Karpas-422 (cell line): Measurements from ENCODE around the gene CHRM1. TPM values are rescaled to one million over a fixed set of nuclear protein-coding genes. Genes with fewer than 3 reads are reported as not detected.

ENCODE experiments used
- DNase-seq: peaks from one replicate; pipeline ENCODE4 v3.0.0-alpha.2; 2015
- H2AFZ ChIP-seq: fragments of 200-600 bp; sonication (generic); 2 replicates; pipeline ENCODE4 v1.6.1; 2014; ENCODE audit warnings: antibody characterized with exemption, low read length, mixed read lengths
- H3K27ac ChIP-seq: fragments of 200-600 bp; sonication (generic); 2 replicates; pipeline ENCODE4 v1.5.1; 2014; ENCODE audit warnings: mild to moderate bottlenecking, low read length, moderate library complexity
- H3K27me3 ChIP-seq: fragments of 200-600 bp; sonication (generic); 2 replicates; pipeline ENCODE4 v1.6.1; 2014; ENCODE audit warnings: low read length, mixed read lengths
- H3K36me3 ChIP-seq: fragments of 200-600 bp; sonication (generic); 2 replicates; pipeline ENCODE4 v1.6.1; 2014; ENCODE audit warnings: low read length, mixed read lengths; ENCODE audit not compliant: insufficient read depth
- H3K4me1 ChIP-seq: fragments of 200-600 bp; sonication (generic); 2 replicates; pipeline ENCODE4 v1.6.1; 2014; ENCODE audit warnings: mild to moderate bottlenecking, low read length, mixed read lengths
- H3K4me2 ChIP-seq: fragments of 200-600 bp; sonication (generic); 2 replicates; pipeline ENCODE4 v1.6.1; 2014; ENCODE audit warnings: low read length, low read depth, mild to moderate bottlenecking; ENCODE audit not compliant: poor library complexity, severe bottlenecking
- H3K4me3 ChIP-seq: fragments of 200-600 bp; sonication (generic); 2 replicates; pipeline ENCODE4 v1.5.1; 2014; ENCODE audit warnings: mild to moderate bottlenecking, antibody characterized with exemption, low read length, mixed read lengths
- H3K79me2 ChIP-seq: fragments of 200-600 bp; sonication (generic); 2 replicates; pipeline ENCODE4 v1.6.1; 2014; ENCODE audit warnings: mild to moderate bottlenecking, low read length, mixed read lengths
- H3K9ac ChIP-seq: fragments of 200-600 bp; sonication (generic); 2 replicates; pipeline ENCODE4 v1.6.0; 2014; ENCODE audit warnings: low read length
- H3K9me2 ChIP-seq: fragments of 200-600 bp; sonication (generic), shearing (Covaris generic); replicated peaks from 2 replicates; pipeline ENCODE4 v1.6.0; 2014; ENCODE audit warnings: mild to moderate bottlenecking, low read length, moderate library complexity; ENCODE audit not compliant: insufficient read depth
- H3K9me3 ChIP-seq: fragments of 300-700, 200-600 bp; sonication (generic); 2 replicates; pipeline ENCODE4 v1.6.1; 2014; ENCODE audit warnings: low read length, mixed read lengths
- H4K20me1 ChIP-seq: fragments of 200-600 bp; sonication (generic); 2 replicates; pipeline ENCODE4 v1.6.1; 2014; ENCODE audit warnings: mild to moderate bottlenecking, antibody characterized with exemption, low read length, low read depth; ENCODE audit not compliant: insufficient read depth
- total RNA-seq: library from RNA; depleted of rRNA; stranded (reverse); fragments of >200 nt; shearing (Covaris generic); gene quantifications from 2 replicates; pipeline ENCODE4 v1.2.3, GENCODE V29; 2014; ENCODE audit warnings: low replicate concordance

CHRM1 gene
- total RNA-seq, 1 experiment from 2014 or later: not detected

DNA sequence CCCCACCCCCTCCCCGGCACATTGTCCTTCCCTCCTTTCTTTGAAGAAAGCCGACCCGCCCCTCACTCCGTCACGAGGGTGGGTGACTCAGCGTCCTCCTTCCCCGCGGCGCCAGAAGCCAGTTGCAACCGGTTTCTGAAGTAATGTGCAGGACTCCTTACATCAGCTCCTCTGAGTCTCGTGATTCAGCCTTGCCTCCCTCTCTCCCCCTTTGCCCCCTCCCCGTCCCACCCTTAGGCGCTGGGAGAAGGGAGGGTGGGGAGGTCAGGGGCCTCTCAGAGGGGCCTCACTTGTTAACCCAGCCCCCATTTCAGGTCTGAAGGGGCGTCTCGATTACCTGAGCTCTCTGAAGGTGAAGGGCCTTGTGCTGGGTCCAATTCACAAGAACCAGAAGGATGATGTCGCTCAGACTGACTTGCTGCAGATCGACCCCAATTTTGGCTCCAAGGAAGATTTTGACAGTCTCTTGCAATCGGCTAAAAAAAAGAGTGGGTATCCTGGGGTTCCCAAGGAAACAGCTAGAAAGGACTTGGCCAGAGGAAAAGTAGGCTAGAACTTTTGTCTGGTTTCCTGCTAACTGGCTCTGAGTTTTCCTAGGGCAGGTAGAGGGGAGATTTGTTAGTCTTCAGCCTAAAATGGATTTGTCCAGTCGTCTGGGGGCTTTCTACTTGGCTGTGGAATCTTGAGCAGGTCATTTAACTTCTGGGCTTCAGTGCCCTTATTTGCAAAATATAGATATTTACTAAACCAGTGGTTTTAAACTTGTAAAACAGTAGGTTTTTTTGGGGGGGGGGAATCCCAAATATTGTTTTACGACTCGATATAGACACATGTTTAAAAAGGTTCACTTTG is 39.4 kb downstream of the CHRM1 start:
- peaks cover 31% of the 10 kb centered on the region for H3K4me1 ChIP-seq
- peak; percentile 84 for DNase-seq
- H3K4me3 ChIP-seq: peak overlapping the region; percentile 73
- no peaks in the 10 kb centered on the region for H3K27me3 ChIP-seq
- no peaks in the 10 kb centered on the region for H3K9me3 ChIP-seq
- peaks cover 29% of the 10 kb centered on the region for H3K79me2 ChIP-seq
- peak overlapping the region; percentile 96 for H3K4me2 ChIP-seq
- peak overlapping the region; percentile 89 for H3K9ac ChIP-seq
- no peaks in the 10 kb centered on the region for H3K9me2 ChIP-seq
- peak overlapping the region; percentile 89 for H3K27ac ChIP-seq
- H4K20me1 ChIP-seq: peaks cover 11% of the 10 kb centered on the region; the same call in 1 of the 2 replicates
- peaks cover 43% of the 10 kb centered on the region for H3K36me3 ChIP-seq
- H2AFZ ChIP-seq: no peak overlapping the region

DNA sequence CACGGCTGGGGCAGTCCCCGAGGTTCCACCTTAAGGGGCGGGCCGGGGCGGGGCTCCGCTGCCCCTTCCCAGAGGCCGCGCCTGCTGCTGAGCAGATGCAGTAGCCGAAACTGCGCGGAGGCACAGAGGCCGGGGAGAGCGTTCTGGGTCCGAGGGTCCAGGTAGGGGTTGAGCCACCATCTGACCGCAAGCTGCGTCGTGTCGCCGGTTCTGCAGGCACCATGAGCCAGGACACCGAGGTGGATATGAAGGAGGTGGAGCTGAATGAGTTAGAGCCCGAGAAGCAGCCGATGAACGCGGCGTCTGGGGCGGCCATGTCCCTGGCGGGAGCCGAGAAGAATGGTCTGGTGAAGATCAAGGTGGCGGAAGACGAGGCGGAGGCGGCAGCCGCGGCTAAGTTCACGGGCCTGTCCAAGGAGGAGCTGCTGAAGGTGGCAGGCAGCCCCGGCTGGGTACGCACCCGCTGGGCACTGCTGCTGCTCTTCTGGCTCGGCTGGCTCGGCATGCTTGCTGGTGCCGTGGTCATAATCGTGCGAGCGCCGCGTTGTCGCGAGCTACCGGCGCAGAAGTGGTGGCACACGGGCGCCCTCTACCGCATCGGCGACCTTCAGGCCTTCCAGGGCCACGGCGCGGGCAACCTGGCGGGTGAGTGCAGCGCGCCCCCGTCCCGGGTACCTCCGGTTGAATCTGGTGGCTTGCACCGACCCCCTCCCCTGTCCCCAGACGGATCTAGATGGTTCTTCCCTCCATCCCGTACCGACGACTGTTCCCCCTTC is 40.2 kb downstream of the CHRM1 start, which contains the start of gene SLC3A2:
Gene SLC3A2 (plus strand): TSS at position 94 of the 776 bp plus-strand sequence. CDS start 128 bp downstream, at position 222.
- Histone ChIP-seq H3K9ac (peak within 1 kb of the TSS; percentile 89), H2AFZ (no peak within 1 kb of the TSS), H4K20me1 (peaks cover 9% of the 10 kb centered on the region; the same call in 1 of the 2 replicates), H3K4me1 (peaks cover 31% of the 10 kb centered on the region), H3K9me3 (no peaks in the 10 kb centered on the region), H3K27me3 (no peaks in the 10 kb centered on the region), H3K27ac (peak within 1 kb of the TSS; percentile 89), H3K36me3 (peaks cover 40% of the 10 kb centered on the region), H3K79me2 (peaks cover 32% of the 10 kb centered on the region), H3K4me2 (peak within 1 kb of the TSS; percentile 96), H3K9me2 (no peaks in the 10 kb centered on the region), H3K4me3 (peak within 1 kb of the TSS; percentile 73)
- peak; percentile 94 for DNase-seq

DNA sequence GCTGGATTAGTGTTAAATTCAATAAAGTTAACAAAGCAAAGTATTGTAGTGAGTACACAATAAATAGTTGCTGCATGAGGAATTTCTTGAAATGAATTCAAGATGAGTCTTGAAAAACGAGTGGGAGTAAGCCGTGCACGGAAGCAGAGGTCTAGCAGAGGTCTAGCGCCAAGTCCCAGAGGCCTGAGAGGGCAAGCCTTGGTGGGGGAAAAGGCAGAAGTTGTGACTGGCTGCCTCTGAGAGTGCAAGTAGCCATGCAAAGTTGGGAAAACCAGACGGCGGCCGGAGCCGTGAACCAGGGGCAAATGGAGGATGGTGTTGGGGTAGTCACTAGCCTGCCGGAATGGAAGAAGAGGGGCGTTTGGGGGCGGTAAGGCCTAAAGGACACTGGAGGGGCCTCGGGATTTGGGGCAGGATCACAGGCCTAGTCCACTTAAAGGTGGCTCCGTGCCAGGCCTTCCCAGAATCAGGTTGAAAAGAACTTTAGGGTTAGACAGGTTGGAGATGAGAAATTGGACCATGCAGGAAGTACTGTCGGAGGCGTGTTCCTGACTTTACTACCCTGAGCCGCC is 40.8 kb downstream of the CHRM1 start:
- Histone ChIP-seq H3K9me2 (no peaks in the 10 kb centered on the region), H3K27me3 (no peaks in the 10 kb centered on the region), H2AFZ (no peak overlapping the region), H3K4me2 (peak overlapping the region; percentile 96), H3K4me3 (peak overlapping the region; percentile 73), H4K20me1 (peaks cover 4% of the 10 kb centered on the region; the same call in 1 of the 2 replicates), H3K36me3 (peaks cover 40% of the 10 kb centered on the region), H3K27ac (peak overlapping the region; percentile 89), H3K9me3 (no peaks in the 10 kb centered on the region), H3K9ac (peak overlapping the region; percentile 89), H3K4me1 (peaks cover 31% of the 10 kb centered on the region), H3K79me2 (peaks cover 35% of the 10 kb centered on the region)
- DNase-seq: peak; percentile 66

DNA sequence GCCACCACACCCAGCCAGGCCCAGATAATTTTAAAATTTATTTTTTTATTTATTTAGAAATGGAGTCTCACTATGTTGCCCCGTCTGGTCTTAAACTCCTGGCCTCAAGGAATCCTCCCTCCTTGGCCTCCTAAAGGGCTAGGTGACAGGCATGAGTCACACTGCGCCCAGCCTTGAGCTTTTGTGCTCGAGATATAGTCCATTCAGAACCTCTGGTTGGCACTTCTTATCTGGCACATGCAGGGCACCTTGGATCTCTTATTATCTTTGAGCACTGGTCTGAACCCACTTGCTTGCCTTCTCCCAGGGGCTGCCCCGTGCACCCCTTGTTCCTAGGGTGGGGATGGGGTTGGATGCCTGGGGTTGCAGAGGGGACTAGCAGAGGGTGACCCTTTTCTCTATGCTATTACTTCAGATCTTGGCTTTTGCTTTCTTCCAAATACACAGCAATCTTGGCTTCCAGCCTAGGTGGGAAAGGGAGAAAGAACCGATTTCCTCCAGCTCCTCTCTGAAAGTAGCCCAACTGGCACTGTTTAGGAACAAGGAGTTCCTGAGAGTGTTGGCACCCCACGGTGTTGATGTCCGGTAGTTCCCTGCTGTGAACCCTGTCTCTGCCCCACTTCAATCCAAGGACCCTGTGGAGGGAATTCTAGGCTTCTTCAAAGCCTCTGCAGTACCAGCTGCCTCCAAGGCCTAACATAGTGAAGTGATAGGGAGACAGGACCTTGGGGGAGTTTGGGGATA is 41.8 kb downstream of the CHRM1 start:
- H3K9me2 ChIP-seq: no peaks in the 10 kb centered on the region
- peak overlapping the region; percentile 89 for H3K9ac ChIP-seq
- peaks cover 37% of the 10 kb centered on the region for H3K36me3 ChIP-seq
- H3K27me3 ChIP-seq: no peaks in the 10 kb centered on the region
- H3K27ac ChIP-seq: peak overlapping the region; percentile 89
- H3K4me3 ChIP-seq: peak overlapping the region; percentile 73; the same call in 1 of the 2 replicates
- no peaks in the 10 kb centered on the region for H4K20me1 ChIP-seq
- no peak overlapping the region for H2AFZ ChIP-seq
- H3K79me2 ChIP-seq: peaks cover 44% of the 10 kb centered on the region
- H3K4me2 ChIP-seq: peak overlapping the region; percentile 96
- H3K9me3 ChIP-seq: no peaks in the 10 kb centered on the region
- peak; percentile 39 for DNase-seq
- peaks cover 31% of the 10 kb centered on the region for H3K4me1 ChIP-seq

DNA sequence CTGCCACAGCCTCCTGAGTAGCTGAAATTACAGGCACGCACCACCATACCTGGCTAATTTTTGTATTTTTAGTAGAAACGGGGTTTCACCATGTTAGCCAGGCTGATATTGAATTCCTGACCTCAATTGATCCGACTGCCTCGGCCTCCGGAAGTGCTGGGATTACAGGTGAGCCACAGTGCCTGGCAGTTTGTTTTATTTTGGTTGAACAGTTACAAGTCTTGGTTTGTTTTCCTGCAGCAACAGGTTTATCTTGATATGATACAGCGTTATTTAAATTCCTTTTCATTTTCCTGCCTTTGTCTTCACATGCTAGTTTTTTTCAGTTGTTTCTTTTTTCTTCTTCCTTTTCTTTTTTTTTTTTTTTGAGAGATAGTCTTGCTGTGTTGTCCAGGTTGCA is 44.5 kb downstream of the CHRM1 start:
- Histone ChIP-seq H3K79me2 (peaks cover 42% of the 10 kb centered on the region), H3K9me2 (no peaks in the 10 kb centered on the region), H4K20me1 (no peaks in the 10 kb centered on the region), H3K4me2 (no peak overlapping the region), H3K36me3 (peaks cover 14% of the 10 kb centered on the region; the same call in 1 of the 2 replicates), H3K9me3 (no peaks in the 10 kb centered on the region), H3K27me3 (no peaks in the 10 kb centered on the region), H3K9ac (no peak overlapping the region), H3K27ac (no peak overlapping the region), H2AFZ (no peak overlapping the region), H3K4me1 (peaks cover 16% of the 10 kb centered on the region), H3K4me3 (no peak overlapping the region)
- DNase-seq: no peak

DNA sequence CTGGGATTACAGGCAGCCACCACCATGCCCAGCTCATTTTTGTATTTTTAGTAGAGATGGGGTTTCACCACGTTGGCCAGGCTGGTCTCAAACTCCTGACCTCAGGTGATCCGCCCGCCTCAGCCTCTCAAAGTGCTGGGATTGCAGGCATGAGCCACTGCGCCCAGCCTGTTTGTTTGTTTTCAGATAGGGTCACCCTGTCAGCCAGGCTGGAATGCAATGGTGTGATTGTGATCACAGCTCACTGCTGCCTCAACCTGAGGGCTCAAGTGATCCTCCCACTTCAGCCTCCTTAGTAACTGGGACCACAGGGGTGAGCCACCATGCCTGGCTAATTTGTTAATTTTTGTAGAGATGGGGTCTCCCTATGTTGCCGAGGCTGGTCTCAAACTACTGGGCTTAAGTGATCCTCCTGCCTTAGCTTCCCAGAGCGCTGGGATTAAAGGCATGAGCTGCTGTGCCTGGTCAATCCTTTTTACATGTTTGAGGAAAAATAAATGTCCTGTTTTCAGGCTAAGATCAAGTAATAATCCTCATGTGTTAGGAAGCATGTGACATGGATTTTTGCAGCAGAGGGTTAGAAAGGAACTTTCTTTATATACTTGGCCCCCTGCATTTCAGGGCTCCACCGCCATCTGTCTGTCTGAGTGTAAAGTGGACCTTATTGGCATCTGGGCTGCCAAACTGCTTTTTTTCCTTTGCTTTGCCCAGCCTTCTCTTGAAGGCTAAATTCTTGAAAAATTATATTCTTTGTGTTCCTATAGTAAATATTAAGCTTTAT is 45.3 kb downstream of the CHRM1 start:
- H3K79me2 ChIP-seq: peaks cover 38% of the 10 kb centered on the region
- H3K4me3 ChIP-seq: no peak overlapping the region
- no peak overlapping the region for H2AFZ ChIP-seq
- H3K36me3 ChIP-seq: peaks cover 14% of the 10 kb centered on the region; the same call in 1 of the 2 replicates
- no peak overlapping the region for H3K27ac ChIP-seq
- peaks cover 14% of the 10 kb centered on the region for H3K4me1 ChIP-seq
- H3K9me3 ChIP-seq: no peaks in the 10 kb centered on the region
- H3K9me2 ChIP-seq: no peaks in the 10 kb centered on the region
- H3K27me3 ChIP-seq: no peaks in the 10 kb centered on the region
- no peak overlapping the region for H3K4me2 ChIP-seq
- H3K9ac ChIP-seq: no peak overlapping the region
- no peaks in the 10 kb centered on the region for H4K20me1 ChIP-seq
- DNase-seq: peak; percentile 40

DNA sequence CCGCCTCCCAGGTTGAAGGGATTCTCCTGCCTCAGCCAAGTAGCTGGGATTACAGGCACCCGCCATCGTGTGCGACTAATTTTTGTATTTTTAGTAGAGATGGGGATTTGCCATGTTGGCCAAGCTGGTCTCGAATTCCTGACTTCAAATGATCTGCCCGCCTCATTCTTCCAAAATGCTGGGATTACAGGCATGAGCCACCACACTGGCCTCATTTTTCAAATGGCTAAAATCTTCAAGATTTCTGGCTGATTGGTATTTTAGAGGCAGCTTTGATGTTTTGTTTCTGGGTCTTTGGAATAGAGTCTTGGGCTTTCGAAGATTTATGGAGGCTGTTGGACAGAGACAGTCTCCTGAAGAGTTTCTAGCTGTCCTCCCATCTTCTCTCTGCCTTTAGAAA is 46.3 kb downstream of the CHRM1 start:
- no peak overlapping the region for H3K4me3 ChIP-seq
- H3K9me2 ChIP-seq: no peaks in the 10 kb centered on the region
- peaks cover 42% of the 10 kb centered on the region for H3K79me2 ChIP-seq
- no peaks in the 10 kb centered on the region for H3K9me3 ChIP-seq
- no peaks in the 10 kb centered on the region for H4K20me1 ChIP-seq
- H2AFZ ChIP-seq: no peak overlapping the region
- DNase-seq: no peak
- no peak overlapping the region for H3K9ac ChIP-seq
- no peak overlapping the region for H3K27ac ChIP-seq
- peaks cover 14% of the 10 kb centered on the region; the same call in 1 of the 2 replicates for H3K36me3 ChIP-seq
- H3K4me1 ChIP-seq: peaks cover 6% of the 10 kb centered on the region
- no peak overlapping the region for H3K4me2 ChIP-seq
- H3K27me3 ChIP-seq: no peaks in the 10 kb centered on the region
